Stimulated activated CD4-positive, alpha-beta T cell treated with anti-CD3 and anti-CD28 coated beads, Interleukin-4, amount 100 ng/mL, for 24 hours (primary cell): ENCODE measurements around the gene HECA.
"Not testable (repeated sequence)": the region's sequence is repeated elsewhere in the genome, so short reads cannot be mapped to it uniquely, and the experiment has no call there.

Experiments
- DNase-seq: peaks from one replicate; pipeline ENCODE4 v3.0.0-alpha.2; 2020

HECA gene

GRCh38 chr6:139135578-139136545 is 982 bp downstream of the HECA start:
- DNase-seq: peak; percentile 61

DNA sequence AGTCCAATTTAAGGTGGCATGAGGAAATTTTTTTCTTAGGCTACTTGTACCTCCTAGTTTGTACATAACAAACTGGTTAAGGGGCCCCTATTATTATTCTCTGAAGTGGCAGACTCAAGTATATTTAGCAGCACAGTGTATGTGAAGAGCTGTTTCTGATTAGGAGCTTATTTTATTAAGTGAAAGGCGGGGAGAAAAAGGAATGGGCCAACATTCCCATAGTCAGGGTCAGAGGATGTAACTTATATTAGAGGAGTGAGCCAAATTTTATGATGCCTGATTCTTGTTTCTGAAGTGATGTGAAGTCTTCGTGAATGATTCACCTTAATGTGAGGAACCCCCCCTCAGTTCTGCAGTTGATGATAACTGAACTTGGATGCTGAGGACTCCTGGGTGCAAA is 2.8 kb downstream of the HECA start:
- DNase-seq: no peak

DNA sequence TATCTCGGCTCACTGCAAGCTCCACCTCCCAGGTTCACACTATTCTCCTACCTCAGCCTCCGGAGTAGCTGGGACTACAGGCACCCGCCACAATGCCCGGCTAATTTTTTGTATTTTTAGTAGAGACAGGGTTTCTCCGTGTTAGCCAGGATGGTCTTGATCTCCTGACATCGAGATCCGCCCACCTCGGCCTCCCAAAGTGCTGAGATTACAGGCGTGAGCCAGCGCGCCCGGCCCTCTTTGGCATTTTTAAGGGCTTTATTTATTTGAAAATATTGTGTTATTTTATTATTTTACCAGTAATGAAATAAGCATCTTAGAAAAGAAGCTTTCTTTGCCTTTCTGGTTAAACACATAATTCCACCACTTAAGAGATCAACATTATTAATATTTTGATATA is 6.0 kb downstream of the HECA start:
- DNase-seq: not testable (repeated sequence)

GRCh38 chr6:139142262-139142661 is 7.4 kb downstream of the HECA start:
- DNase-seq: no peak

- DNase-seq: no peak
Observed at GRCh38 chr6:139143111-139143510, 8.2 kb downstream of the HECA start.

- peak; percentile 54 for DNase-seq
Observed at GRCh38 chr6:139144490-139145085, 9.7 kb downstream of the HECA start.

DNA sequence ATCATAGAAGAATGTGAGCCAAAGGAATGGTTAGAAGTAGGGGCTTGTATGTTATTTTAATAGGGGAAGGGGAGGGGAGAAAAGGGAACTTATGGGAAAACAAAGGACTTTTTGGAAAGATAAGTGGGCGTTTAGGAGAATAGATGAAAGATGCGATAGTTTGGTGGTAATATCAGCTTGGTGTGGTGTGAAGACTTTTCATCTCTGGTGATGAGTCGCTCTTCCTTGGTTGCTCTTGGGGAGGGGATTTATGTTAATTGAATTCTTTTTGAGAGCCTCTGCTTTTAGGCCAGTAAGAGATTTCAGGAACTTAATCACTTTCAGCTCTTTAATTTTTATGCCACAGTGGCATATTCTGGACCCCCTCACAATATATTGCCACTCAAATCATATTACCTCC is 10.8 kb downstream of the HECA start:
- DNase-seq: no peak

DNA sequence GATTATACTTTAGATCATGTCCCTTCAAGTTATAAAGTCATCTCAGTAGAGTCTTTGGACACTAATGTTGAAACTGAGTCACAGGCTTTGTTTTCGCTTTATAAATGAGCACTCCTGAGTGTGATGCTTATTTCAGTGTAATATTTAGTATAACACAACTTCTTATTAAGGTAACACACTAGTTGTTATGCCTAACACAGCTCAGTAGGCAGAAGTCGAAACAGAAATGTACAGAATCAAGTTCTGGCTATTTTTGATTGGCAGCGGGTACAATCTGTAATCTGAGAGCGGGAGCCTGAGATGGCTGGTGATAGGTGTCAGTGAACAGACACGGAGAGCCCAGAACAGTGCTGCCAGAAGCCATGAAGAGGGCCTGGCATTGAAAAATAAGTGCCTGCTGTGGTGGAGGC is 11.4 kb downstream of the HECA start:
- peak; percentile 48 for DNase-seq

DNA sequence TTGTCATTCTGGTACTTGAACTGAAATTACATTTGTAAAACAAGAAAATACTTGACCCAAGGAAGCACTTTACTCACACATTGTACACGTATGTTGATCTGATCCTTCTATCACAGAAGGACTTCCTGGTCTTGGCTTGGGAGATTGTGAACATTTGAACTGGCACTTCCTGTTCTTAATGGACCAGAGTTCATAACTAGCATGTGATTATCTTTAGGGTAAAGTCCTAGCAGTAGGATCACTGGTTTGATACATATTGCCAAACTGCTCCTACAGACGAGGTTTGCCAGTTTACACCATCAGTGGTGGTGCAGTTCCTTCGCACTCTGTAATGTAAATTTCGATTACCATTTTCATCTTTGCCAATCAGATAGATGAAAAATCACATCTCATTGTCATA is 12.7 kb downstream of the HECA start:
- DNase-seq: no peak

DNA sequence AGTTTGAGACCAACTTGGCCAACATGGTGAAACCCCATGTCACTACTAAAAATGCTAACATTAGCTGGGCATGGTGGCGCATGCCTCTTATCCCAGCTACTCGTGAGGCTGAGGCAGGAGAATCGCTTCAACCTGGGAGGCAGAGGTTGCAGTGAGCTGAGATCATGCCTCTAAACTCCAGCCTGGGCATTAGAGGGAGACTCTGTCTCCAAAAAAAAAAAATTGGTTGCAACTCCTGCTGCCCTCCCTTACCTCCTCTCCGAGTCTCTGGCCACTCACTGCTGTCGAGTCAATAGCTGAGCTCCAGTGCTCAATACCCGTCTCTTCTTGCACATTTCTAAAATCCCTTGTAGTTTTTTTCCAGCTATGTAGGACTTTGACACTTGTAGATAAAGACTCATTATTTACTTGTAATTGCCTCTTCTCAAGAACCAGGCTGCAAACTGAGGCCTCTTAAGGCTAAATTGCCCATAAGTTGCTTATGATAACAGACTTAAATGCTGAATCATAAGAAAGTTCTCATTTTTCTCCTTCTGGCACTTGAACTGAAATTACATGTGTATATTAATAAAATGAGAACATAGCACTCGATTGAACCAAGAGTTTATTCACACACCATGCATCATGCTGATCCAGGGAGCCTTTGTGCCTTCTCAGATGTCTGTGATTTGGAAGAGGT is 13.8 kb downstream of the HECA start:
- DNase-seq: no peak

GRCh38 chr6:139149383-139149782 is 14.5 kb downstream of the HECA start:
- DNase-seq: no peak

DNA sequence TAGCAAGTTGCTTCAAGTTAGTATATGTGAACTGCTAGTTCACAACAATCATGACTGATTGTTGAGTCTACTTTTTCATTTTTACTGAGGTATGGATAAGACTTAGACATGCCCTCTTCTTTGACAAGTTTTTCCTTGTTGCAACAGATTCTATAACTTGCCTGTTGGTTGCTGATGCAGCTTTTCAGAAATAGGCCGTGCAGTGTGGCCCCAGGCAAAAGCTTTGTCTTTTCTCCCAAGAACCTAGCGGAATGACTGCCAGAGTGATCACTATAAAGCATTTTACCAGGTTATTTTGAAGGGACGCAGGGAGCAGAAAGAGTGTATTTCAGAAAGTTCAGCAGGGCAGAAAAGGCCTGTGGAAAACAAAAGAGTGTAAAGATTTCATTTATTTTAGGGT is 16.0 kb downstream of the HECA start:
- DNase-seq: no peak

DNA sequence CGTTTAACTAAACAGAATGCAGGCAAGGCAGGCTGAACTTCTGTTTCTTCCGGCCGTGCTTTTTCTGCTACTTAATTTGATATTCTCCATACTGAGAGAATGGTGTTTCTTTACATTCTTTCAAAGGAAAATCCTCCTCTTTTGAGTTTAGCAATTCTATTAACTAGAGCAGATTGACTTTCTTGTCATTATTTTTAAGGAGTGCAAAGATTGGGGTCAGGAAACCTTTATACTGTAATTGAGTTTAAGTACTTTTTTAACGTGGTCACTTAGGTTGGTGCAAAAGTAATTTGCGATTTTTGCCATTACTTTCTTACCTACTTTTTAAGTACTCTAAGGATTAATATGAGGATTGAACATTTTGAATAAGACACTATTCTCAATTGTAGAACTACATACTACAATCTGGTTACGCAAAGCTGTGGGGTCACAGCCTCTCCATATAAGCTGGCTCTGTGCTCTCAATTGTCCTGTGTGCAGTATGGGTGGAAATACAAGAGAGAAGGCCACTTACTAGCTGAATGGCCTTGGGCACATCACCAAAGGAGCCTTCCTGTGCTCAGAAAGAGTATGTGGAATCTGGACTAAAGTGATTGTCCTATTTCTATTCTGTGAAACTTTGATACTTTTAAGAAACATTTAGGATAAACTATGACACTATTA is 16.7 kb downstream of the HECA start:
- no peak for DNase-seq

- no peak for DNase-seq
Observed at GRCh38 chr6:139152088-139152891, 17.4 kb downstream of the HECA start.

- peak; percentile 40 for DNase-seq
Observed at GRCh38 chr6:139152892-139153271, 18.0 kb downstream of the HECA start.

- no peak for DNase-seq
Observed at GRCh38 chr6:139153855-139154254, 19.0 kb downstream of the HECA start.

DNA sequence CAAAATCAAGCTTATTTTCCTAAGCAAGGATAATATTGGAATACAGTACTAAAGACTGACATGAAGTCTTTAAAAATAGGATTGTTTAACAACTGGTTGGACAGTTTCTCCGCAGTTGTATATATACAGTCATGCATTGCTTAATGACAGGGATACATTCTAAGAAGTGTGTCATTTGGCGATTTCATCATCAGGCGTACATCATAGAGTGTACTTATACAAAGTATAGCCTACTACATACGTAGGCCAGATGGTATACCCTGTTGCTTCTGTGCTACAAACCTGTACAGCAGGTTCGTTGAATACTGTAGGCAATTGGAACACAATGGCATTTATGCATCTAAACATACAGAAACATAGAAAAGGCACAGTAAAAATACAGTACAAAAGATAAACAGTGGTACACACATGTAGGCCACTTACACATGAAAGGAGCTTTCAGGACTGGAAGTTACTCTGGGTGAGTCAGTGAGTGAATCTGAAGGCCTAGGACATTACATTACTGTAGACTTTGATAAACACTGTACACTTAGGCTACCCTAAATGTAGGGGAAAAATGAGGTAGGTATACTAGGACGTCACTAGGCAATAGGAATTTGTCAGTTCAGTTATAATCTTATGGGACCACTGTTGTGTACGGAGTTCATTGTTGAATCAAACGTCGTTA is 20.1 kb downstream of the HECA start:
- DNase-seq: no peak

DNA sequence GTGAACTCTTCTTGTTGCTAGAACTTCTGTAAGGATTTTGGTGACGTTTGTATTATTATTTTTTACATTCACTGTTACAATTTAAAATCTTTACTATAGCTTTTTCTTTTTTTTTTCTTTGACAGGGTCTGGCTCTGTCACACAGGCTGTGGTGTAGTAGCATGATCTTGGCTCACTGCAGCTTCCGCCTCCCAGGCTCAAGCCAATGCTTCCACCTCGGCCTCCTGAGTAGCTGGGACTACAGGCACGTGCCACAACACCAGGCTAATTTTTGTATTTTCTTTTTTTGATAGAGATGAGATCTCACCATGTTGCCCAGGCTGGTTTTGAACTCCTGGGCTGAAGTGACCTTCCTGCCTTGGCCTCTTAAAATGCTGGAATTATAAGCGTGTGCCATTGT is 21.2 kb downstream of the HECA start:
- no peak for DNase-seq

- no peak for DNase-seq
Observed at GRCh38 chr6:139156551-139156950, 21.7 kb downstream of the HECA start.

DNA sequence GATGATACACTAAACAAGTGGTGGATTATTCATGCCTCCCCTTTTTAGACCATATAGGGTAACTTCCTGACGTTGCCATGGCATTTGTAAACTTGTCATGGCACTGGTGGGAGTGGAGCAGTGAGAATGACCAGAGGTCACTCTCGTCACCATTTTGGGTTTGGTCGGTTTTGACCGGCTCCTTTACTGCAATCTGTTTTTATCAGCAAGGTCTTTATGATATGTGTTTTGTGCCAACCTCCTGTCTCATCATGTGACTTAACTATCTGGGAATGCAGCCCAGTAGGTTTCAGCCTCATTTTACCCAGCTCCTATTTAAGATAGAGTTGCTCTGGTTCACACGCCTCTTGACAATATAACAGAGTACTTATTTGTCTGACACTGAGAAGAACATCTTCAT is 22.2 kb downstream of the HECA start:
- not testable (repeated sequence) for DNase-seq

- no peak for DNase-seq
Observed at GRCh38 chr6:139159016-139159415, 24.1 kb downstream of the HECA start.

- DNase-seq: peak; percentile 57
Observed at GRCh38 chr6:139161169-139161568, 26.3 kb downstream of the HECA start.
